Measurements from ENCODE around the gene SNRNP48.

GRCh38 chr6:7540595-7540994 is 49.4 kb upstream of the SNRNP48 start:
- TF ChIP-seq EZH2 (IDR thresholded peaks at IDR 0.05; ENCODE audit: borderline replicate concordance, low read depth, low read length, severe bottlenecking) (no peak), POLR2A (IDR thresholded peaks at IDR 0.05; ENCODE audit: low read depth, low read length) (no peak), POLR2AphosphoS5 (IDR thresholded peaks at IDR 0.05; ENCODE audit: insufficient read depth, low read depth, low read length) (no peak), GATA2 (IDR thresholded peaks at IDR 0.05; ENCODE audit: insufficient read depth, insufficient read length, low read depth, low read length) (no peak), JUN (IDR thresholded peaks at IDR 0.05; ENCODE audit: borderline replicate concordance, insufficient read depth, insufficient read length, low read depth) (no peak)
- TF ChIP-seq, protein P1, sequence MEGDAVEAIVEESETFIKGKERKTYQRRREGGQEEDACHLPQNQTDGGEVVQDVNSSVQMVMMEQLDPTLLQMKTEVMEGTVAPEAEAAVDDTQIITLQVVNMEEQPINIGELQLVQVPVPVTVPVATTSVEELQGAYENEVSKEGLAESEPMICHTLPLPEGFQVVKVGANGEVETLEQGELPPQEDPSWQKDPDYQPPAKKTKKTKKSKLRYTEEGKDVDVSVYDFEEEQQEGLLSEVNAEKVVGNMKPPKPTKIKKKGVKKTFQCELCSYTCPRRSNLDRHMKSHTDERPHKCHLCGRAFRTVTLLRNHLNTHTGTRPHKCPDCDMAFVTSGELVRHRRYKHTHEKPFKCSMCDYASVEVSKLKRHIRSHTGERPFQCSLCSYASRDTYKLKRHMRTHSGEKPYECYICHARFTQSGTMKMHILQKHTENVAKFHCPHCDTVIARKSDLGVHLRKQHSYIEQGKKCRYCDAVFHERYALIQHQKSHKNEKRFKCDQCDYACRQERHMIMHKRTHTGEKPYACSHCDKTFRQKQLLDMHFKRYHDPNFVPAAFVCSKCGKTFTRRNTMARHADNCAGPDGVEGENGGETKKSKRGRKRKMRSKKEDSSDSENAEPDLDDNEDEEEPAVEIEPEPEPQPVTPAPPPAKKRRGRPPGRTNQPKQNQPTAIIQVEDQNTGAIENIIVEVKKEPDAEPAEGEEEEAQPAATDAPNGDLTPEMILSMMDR (IDR thresholded peaks at IDR 0.05; ENCODE audit: extremely low read depth in 1 of 2, insufficient read depth in 1 of 2, low read depth in 1 of 2, low read length in 2 of 2), result no peak
- TF ChIP-seq, protein P2, sequence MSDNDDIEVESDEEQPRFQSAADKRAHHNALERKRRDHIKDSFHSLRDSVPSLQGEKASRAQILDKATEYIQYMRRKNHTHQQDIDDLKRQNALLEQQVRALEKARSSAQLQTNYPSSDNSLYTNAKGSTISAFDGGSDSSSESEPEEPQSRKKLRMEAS (IDR thresholded peaks at IDR 0.05; ENCODE audit: insufficient read depth, insufficient read length), result no peak

All from endothelial cell of umbilical vein (primary cell).